ENCODE data around the gene FGGY.
"Not testable (repeated sequence)": the region's sequence is repeated elsewhere in the genome, so short reads cannot be mapped to it uniquely, and the experiment has no call there.

FGGY gene

GRCh38 chr1:59522925-59523505, 226.1 kb downstream of the FGGY start:
- no peak for DNase-seq

- DNase-seq: no peak
Observed at GRCh38 chr1:59523745-59524450, 227.0 kb downstream of the FGGY start.

- no peak for DNase-seq
Observed at GRCh38 chr1:59526240-59526639, 229.3 kb downstream of the FGGY start.

GRCh38 chr1:59528471-59528870, 231.6 kb downstream of the FGGY start:
- DNase-seq: no peak

- no peak for DNase-seq
Observed at GRCh38 chr1:59528900-59529299, 232.0 kb downstream of the FGGY start.

GRCh38 chr1:59530119-59530518, 233.2 kb downstream of the FGGY start:
- DNase-seq: no peak

GRCh38 chr1:59532102-59532501, 235.2 kb downstream of the FGGY start:
- DNase-seq: no peak

- not testable (repeated sequence) for DNase-seq
Observed at GRCh38 chr1:59538476-59538875, 241.6 kb downstream of the FGGY start.

GRCh38 chr1:59539961-59540681, 243.2 kb downstream of the FGGY start:
- DNase-seq: no peak

GRCh38 chr1:59541161-59541560, 244.3 kb downstream of the FGGY start:
- DNase-seq: no peak

- no peak for DNase-seq
Observed at GRCh38 chr1:59541891-59542290, 245.0 kb downstream of the FGGY start.

- no peak for DNase-seq
Observed at GRCh38 chr1:59543211-59543668, 246.3 kb downstream of the FGGY start.

- DNase-seq: no peak
Observed at GRCh38 chr1:59544615-59545293, 247.9 kb downstream of the FGGY start.

- no peak for DNase-seq
Observed at GRCh38 chr1:59545830-59546229, 248.9 kb downstream of the FGGY start.

GRCh38 chr1:59549066-59549837, 252.4 kb downstream of the FGGY start:
- DNase-seq: no peak

- DNase-seq: no peak
Observed at GRCh38 chr1:59549903-59550302, 253.0 kb downstream of the FGGY start.

GRCh38 chr1:59552007-59552406, 255.1 kb downstream of the FGGY start:
- DNase-seq: no peak

GRCh38 chr1:59553371-59553770, 256.5 kb downstream of the FGGY start:
- no peak for DNase-seq

- no peak for DNase-seq
Observed at GRCh38 chr1:59554011-59554663, 257.2 kb downstream of the FGGY start.

GRCh38 chr1:59554752-59555151, 257.9 kb downstream of the FGGY start:
- no peak for DNase-seq

GRCh38 chr1:59556398-59556797, 259.5 kb downstream of the FGGY start:
- DNase-seq: no peak
